ENCODE data around the gene SLC22A15. TPM values are rescaled to one million over a fixed set of nuclear protein-coding genes. Genes with fewer than 3 reads are reported as not detected.

The SLC22A15 gene
- total RNA-seq, 3 donors from 2014 or later (not counting 1 experiment from before 2014, with no cell fraction given), result 6.0 to 9.2 (median 6.3) TPM

DNA sequence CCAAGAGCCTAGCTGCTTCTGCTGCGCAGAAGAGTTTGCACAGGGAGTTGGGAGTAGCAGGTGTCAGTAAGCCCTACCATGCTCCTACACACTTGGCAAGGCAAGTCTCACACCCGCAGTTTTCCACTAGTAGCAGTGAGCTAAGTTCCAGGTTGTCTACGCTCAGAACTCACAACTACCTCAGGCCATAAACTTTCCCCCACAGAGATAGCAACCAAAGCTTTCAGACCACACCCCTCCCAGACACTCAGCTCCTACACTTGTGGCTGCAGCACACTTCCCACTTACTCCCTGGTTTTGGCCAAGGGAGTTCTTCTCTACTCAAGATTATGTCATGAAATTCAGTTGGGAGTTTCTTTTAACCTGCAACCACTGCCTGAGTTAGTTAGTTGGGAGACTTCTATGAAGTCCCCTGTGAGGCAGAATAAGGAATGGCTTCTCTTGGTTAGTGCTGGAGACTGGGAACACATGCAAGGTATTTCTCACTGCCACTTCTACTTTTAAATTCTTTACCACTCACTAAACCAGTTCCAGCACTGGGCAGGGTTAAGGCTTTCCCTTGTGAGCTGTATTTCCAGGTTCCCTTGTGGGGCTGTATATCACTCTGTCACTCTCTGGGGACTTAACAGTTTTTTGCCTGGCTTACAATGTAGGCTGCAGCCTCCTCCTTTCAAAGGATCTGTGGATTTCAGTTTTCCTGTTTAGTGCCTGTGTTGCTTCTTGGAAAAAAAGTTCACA, 116.6 kb downstream of the SLC22A15 start:
- no peak for TF ChIP-seq CTCF (IDR thresholded peaks at IDR 0.05)
- H3K27ac Mint-ChIP-seq, result no peak overlapping the region
- Histone ChIP-seq H3K27ac (ENCODE audit: low read length) (no peak overlapping the region), H3K27me3 (ENCODE audit: control insufficient read depth, insufficient read depth, low read length) (no peaks in the 10 kb centered on the region), H3K36me3 (ENCODE audit: control insufficient read depth, insufficient read depth, low read length) (no peaks in the 10 kb centered on the region), H3K9me3 (ENCODE audit: control insufficient read depth, insufficient read depth, low read length) (peaks cover 10% of the 10 kb centered on the region), H3K4me3 (ENCODE audit: low read length) (no peak overlapping the region), H3K4me1 (ENCODE audit: control insufficient read depth, insufficient read depth, low read length) (no peaks in the 10 kb centered on the region)
- peaks cover 11 to 39% of the 10 kb centered on the region in 2 donors for H3K27me3 Mint-ChIP-seq (ENCODE audit: low read depth in 2 of 2)
- no peak for ATAC-seq
- H3K36me3 Mint-ChIP-seq, result peaks cover 43% of the 10 kb centered on the region
- H3K9me3 Mint-ChIP-seq, result peaks cover 22 to 30% of the 10 kb centered on the region in 2 donors
- intact Hi-C loops (cut with micrococcal nuclease), result no loop called here
- WGBS (ENCODE audit: insufficient coverage), result 82% methylated on average over 3 of the region's 3 CpGs
- H3K4me1 Mint-ChIP-seq, result no peaks in the 10 kb centered on the region
- no peak overlapping the region for H3K4me3 Mint-ChIP-seq
- DNase-seq, result no peak

GRCh38 chr1:116095027-116095426, 118.7 kb downstream of the SLC22A15 start:
- H3K36me3 Mint-ChIP-seq, result peaks cover 26% of the 10 kb centered on the region
- Histone ChIP-seq H3K4me3 (ENCODE audit: low read length) (no peak overlapping the region), H3K27ac (ENCODE audit: low read length) (no peak overlapping the region), H3K9me3 (ENCODE audit: control insufficient read depth, insufficient read depth, low read length) (peaks cover 10% of the 10 kb centered on the region), H3K36me3 (ENCODE audit: control insufficient read depth, insufficient read depth, low read length) (no peaks in the 10 kb centered on the region), H3K27me3 (ENCODE audit: control insufficient read depth, insufficient read depth, low read length) (no peaks in the 10 kb centered on the region), H3K4me1 (ENCODE audit: control insufficient read depth, insufficient read depth, low read length) (no peaks in the 10 kb centered on the region)
- no peak overlapping the region for H3K4me3 Mint-ChIP-seq
- peaks cover 5 to 28% of the 10 kb centered on the region in 2 donors for H3K27me3 Mint-ChIP-seq (ENCODE audit: low read depth in 2 of 2)
- no peaks in the 10 kb centered on the region for H3K4me1 Mint-ChIP-seq
- ATAC-seq (no peak), DNase-seq (no peak)
- intact Hi-C loops (cut with micrococcal nuclease), result no loop called here
- H3K9me3 Mint-ChIP-seq, result peaks cover 12 to 14% of the 10 kb centered on the region in 2 donors
- TF ChIP-seq CTCF (IDR thresholded peaks at IDR 0.05), result no peak
- H3K27ac Mint-ChIP-seq, result no peak overlapping the region

DNA sequence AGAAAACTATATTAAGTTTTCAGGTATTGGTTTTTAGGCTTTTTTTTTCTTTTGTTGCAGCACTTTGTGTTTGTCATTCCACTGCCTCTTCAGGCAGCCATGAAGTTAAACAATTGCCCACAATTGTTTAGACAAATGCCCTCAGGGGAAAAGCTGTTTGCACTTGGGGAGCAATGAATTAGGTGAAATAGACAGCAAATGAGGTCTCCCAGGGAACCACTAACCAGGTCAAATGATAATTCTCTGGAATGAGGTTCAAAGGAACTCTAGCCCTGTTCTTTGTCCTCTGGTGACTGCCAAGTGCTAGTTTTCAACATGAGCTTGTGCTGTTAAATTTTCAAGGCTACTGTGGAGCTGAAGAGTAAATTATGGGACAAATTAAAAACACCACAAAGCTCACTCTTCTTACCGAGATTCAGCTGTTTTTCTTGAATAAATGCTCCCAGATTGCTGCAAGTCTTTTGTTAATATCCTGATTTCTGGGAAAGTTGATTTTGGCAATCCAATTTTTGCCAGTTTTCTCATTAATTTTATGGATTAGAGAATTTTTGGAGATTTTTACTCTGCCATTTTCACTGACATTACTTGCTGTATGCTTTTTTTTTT, 119.8 kb downstream of the SLC22A15 start:
- Histone ChIP-seq H3K4me1 (ENCODE audit: control insufficient read depth, insufficient read depth, low read length) (no peaks in the 10 kb centered on the region), H3K4me3 (ENCODE audit: low read length) (no peak overlapping the region), H3K27ac (ENCODE audit: low read length) (no peak overlapping the region), H3K36me3 (ENCODE audit: control insufficient read depth, insufficient read depth, low read length) (no peaks in the 10 kb centered on the region), H3K27me3 (ENCODE audit: control insufficient read depth, insufficient read depth, low read length) (no peaks in the 10 kb centered on the region), H3K9me3 (ENCODE audit: control insufficient read depth, insufficient read depth, low read length) (peaks cover 10% of the 10 kb centered on the region)
- peaks cover 18% of the 10 kb centered on the region for H3K36me3 Mint-ChIP-seq
- peaks cover 5 to 21% of the 10 kb centered on the region in 2 donors for H3K27me3 Mint-ChIP-seq (ENCODE audit: low read depth in 2 of 2)
- peaks cover 7 to 8% of the 10 kb centered on the region in 2 donors for H3K9me3 Mint-ChIP-seq
- TF ChIP-seq CTCF (IDR thresholded peaks at IDR 0.05), result no peak
- no CpG with 5 or more reads among the region's 1 CpG for WGBS (ENCODE audit: insufficient coverage)
- ATAC-seq, result no peak
- intact Hi-C loops (cut with micrococcal nuclease), result no loop called here
- H3K4me1 Mint-ChIP-seq, result no peaks in the 10 kb centered on the region
- no peak for DNase-seq
- H3K27ac Mint-ChIP-seq, result no peak overlapping the region
- H3K4me3 Mint-ChIP-seq, result no peak overlapping the region
